ENCODE results near the gene KRT33A. TPM values are rescaled to one million over a fixed set of nuclear protein-coding genes. Genes with fewer than 3 reads are reported as not detected.

The KRT33A gene
- total and polyA plus RNA-seq, 2 of the 8 experiments (the other 6 are each of a cell fraction or from before 2014, with no cell fraction given): not detected

DNA sequence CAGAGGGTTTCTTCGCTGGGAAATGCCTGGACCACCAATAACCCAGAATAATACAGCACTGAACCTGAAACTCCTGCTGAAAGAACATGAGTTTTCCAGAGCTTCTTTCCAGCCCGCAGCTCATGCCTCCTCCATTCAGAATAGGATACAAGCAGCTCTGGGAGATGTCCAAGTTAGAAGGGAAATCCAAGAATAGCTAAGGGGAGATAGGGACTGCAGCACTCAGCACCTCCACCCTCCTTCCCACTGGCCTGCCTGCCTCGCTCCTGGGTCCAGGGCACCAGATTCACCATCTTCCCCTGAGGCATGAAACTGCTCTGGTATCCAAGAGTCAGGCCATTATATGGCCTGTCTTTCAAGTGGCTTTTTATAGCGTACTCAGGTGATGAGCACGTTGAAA is 42.7 kb upstream of the KRT33A start:
- H3K36me3 ChIP-seq (ENCODE audit: control insufficient read depth in 2 of 4, insufficient read depth in 4 of 4, low read length in 3 of 4): no peaks in the 10 kb centered on the region
- no peak overlapping the region for H3K23ac ChIP-seq (ENCODE audit: insufficient read length)
- H2BK120ac ChIP-seq (replicated peaks; ENCODE audit: low read depth, low read length): no peak overlapping the region
- no peak overlapping the region for H4K8ac ChIP-seq (ENCODE audit: extremely low read depth, insufficient read depth, low read length)
- TF ChIP-seq SP4 (IDR thresholded peaks at IDR 0.05; ENCODE audit: low read length) (no peak), GTF2F1 (IDR thresholded peaks at IDR 0.05; ENCODE audit: borderline replicate concordance, low read depth, low read length) (no peak), SIX5 (IDR thresholded peaks at IDR 0.05; ENCODE audit: low read depth, low read length) (no peak), RNF2 (IDR thresholded peaks at IDR 0.05; ENCODE audit: borderline replicate concordance, low read depth, low read length, missing control alignments, poor library complexity, severe bottlenecking) (no peak)
- CTCF ChIA-PET (ENCODE audit: partially characterized antibody): interaction anchor here (0.9 kb wide), 1 partner anchor 156 kb away, joined by 3 read pairs; no protein-coding TSS in a partner anchor
- no peak overlapping the region for H2BK12ac ChIP-seq (ENCODE audit: low read depth, low read length)
- H4K5ac ChIP-seq (ENCODE audit: insufficient read length, low read depth, low read length): no peak overlapping the region
- H2AFZ ChIP-seq (ENCODE audit: low read length): no peak overlapping the region
- H3K27ac ChIP-seq (ENCODE audit: low read depth, low read length): no peak overlapping the region
- no peak overlapping the region for H2BK20ac ChIP-seq (ENCODE audit: low read length)
- no peak overlapping the region for H3K56ac ChIP-seq (replicated peaks; ENCODE audit: insufficient read length, low read depth, low read length)
- no peak for DNase-seq (ENCODE audit: low read depth in 1 of 2, low spot score in 2 of 2)
- H3K4me2 ChIP-seq (ENCODE audit: insufficient read depth in 1 of 2, low read depth in 2 of 2, low read length in 2 of 2): no peak overlapping the region
- FAIRE-seq: no peak
- H3K79me1 ChIP-seq (ENCODE audit: low read depth, low read length): no peaks in the 10 kb centered on the region
- H2BK15ac ChIP-seq (ENCODE audit: low read length): no peak overlapping the region
- no peak overlapping the region for H3K4ac ChIP-seq (replicated peaks; ENCODE audit: insufficient read length, low read depth, low read length)
- WGBS, 2 experiments (ENCODE audit: extremely low coverage in 1 of 2, insufficient coverage in 1 of 2, insufficient read length in 1 of 2, insufficient replicate concordance in 2 of 2, low coverage in 1 of 2, low lambda C conversion rate in 2 of 2, missing lambda C conversion rate in 1 of 2): 79% methylated on average over 5 of the region's 5 CpGs; no CpG with 5 or more reads in 1 of the 2 experiments
- no peak overlapping the region for H3K14ac ChIP-seq (ENCODE audit: insufficient read length)
- H3K9me3 ChIP-seq (ENCODE audit: insufficient read depth in 2 of 2, low read depth in 1 of 2, low read length in 1 of 2): no peaks in the 10 kb centered on the region
- POLR2A ChIA-PET (ENCODE audit: partially characterized antibody): no interaction called here
- H3K4me1 ChIP-seq (replicated peaks in 1 of 4; ENCODE audit: control insufficient read depth in 3 of 4, insufficient read depth in 4 of 4, low read length in 3 of 4): no peaks in the 10 kb centered on the region
- H2AK5ac ChIP-seq (ENCODE audit: low read depth, low read length): no peak overlapping the region
- no peaks in the 10 kb centered on the region for H3K79me2 ChIP-seq (ENCODE audit: control insufficient read depth in 1 of 2, insufficient read depth in 2 of 2, low read length in 2 of 2)
- no peaks in the 10 kb centered on the region for H3K27me3 ChIP-seq (replicated peaks in 1 of 4; ENCODE audit: control insufficient read depth in 3 of 4, extremely low read depth in 1 of 4, insufficient read depth in 3 of 4, low read length in 3 of 4)
- H2BK5ac ChIP-seq (ENCODE audit: low read depth, low read length): no peak overlapping the region
- no peaks in the 10 kb centered on the region for H4K20me1 ChIP-seq (replicated peaks in 1 of 2; ENCODE audit: control insufficient read depth in 1 of 2, insufficient read depth in 2 of 2, low read length in 2 of 2)
- no peak overlapping the region for H3K4me3 ChIP-seq (ENCODE audit: extremely low read depth in 1 of 4, insufficient read depth in 2 of 4, low read depth in 3 of 4, low read length in 4 of 4)
- H3K9ac ChIP-seq (replicated peaks in 1 of 4; ENCODE audit: extremely low read depth in 1 of 4, low read depth in 3 of 4, low read length in 3 of 4): no peak overlapping the region
- H3K23me2 ChIP-seq (ENCODE audit: low read depth, low read length): no peaks in the 10 kb centered on the region
- H3K18ac ChIP-seq (ENCODE audit: extremely low read depth, low read length): no peak overlapping the region
- H4K91ac ChIP-seq (replicated peaks; ENCODE audit: insufficient read length, low read length): no peak overlapping the region

Measured in H1 (cell line).